GM12892 (cell line): ENCODE results near the gene AK9.

ENCODE experiments used
- DNase-seq: peaks from one replicate; pipeline ENCODE4 v3.0.0; 2011; ENCODE audit not compliant: insufficient read length
- FAIRE-seq: peaks from 2 replicates; lab custom pipeline; 2011; peaks lifted over from hg19 to GRCh38; lab: Jason Lieb, UNC
- POLR2A ChIP-seq: IDR thresholded peaks from 2 replicates; pipeline ENCODE4 v1.6.1; 2011; ENCODE audit warnings: low read depth, low read length, control low read depth
- POLR2AphosphoS5 ChIP-seq: IDR thresholded peaks from 2 replicates; pipeline ENCODE4 v1.6.1; 2011; ENCODE audit warnings: low read depth, low read length, control low read depth
- TAF1 ChIP-seq: IDR thresholded peaks from 2 replicates; pipeline ENCODE4 v1.6.1; 2011; ENCODE audit warnings: low read depth, mild to moderate bottlenecking, control low read depth, low read length, borderline replicate concordance

The AK9 gene

DNA sequence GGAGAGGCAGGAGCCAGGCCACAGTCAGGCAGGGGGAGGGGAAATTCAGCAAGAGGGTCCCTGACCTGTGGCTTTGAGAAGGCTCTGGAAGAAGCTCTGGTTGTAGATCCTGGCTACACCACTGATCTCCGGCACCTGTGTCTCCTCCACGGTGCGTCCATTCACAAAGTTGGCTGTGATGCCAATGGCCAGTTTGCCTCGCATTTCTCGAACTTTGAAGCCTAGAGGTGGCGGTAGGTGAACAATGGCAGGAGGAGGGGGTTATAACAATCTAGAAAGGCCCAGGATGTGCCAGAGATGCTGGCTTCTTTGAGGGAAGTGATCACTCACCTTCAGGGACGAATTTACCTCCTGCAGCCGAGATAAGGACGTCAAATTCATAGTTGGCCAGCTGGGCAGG, 238.8 kb downstream of the AK9 start:
- FAIRE-seq (no peak), DNase-seq (no peak)
- TF ChIP-seq POLR2AphosphoS5, result no peak

- FAIRE-seq (no peak), DNase-seq (no peak)
- no peak for TF ChIP-seq POLR2AphosphoS5
- TF ChIP-seq POLR2A, result no peak
- TF ChIP-seq TAF1, result no peak
These were observed 239.6 kb downstream of the AK9 start for GRCh38 chr6:109451376-109451775.

GRCh38 chr6:109450801-109451200, 240.2 kb downstream of the AK9 start:
- DNase-seq (no peak), FAIRE-seq (no peak)
- no peak for TF ChIP-seq POLR2A
- no peak for TF ChIP-seq POLR2AphosphoS5

DNA sequence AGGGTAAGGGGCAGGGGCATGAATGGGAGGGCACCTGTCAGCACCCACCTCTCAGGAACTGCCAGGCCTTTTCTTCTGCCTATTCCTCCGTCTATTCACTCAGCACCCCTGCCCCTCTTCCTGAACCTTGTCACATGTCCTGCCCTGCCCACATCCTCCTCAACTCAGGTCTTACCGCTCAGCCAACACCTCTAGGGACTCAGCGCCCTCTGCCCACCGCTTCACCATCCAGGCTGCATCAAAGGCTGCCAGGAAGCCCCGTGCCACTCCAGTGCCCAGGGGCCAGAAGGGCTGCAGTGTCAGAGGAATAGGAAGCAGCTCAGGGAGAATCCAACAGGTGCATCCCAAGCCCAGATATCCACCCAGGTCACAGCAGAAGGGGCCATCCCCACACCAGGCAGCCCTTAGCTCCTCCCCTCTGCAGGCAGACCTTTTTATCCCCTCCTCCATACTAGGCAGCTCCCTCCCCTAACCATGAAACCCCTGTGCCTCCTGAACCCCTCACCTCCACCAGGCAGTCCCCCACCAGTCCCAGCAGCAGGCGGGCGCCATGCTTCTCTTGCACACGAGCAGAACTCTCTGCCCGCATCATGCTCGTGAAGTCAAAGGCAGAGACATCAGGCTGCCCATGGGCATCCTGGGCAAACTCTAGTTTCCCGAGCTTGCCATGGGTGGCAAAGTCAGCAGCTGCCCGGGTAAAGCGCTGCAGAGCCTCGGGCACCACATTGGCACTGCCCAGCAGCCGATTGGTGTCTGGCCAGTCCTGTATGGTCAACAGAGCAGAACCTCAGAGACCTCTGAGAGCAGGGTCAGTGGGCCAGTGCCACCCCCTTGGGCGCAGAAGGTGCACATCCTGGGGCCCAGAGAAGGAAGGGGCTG, 241.0 kb downstream of the AK9 start:
- TF ChIP-seq TAF1 (no peak), POLR2A (no peak; the same call in 1 of the 2 replicates), POLR2AphosphoS5 (no peak; the same call in 1 of the 2 replicates)
- DNase-seq, result no peak
- peak; percentile 38 for FAIRE-seq

- no peak for DNase-seq
- no peak for FAIRE-seq
- TF ChIP-seq TAF1 (no peak), POLR2A (0 out of 2 replicates have a peak, but pooled peaks have one; percentile 5)
These were observed 241.8 kb downstream of the AK9 start for GRCh38 chr6:109449064-109449794.

DNA sequence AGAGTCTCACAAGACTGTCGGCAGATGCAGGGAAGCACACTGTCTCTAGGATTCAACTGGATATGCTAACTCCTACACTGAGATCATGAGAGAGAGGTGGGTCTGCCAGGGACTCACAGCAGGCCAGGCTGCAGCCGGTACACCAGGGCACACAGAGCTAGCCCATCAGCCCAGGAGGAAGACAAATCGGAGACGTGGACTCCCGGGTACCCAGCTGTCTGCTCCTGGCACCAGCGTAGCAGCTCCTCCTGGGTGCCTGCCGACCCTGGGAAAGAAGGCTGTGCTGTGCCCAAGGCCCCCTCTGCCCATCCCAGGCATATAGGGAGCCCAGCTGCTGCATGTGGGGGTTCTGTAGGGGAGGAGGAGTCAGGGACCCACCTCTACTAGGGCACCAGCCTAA, 242.4 kb downstream of the AK9 start:
- DNase-seq, result no peak
- TF ChIP-seq POLR2AphosphoS5 (no peak; the same call in 1 of the 2 replicates), TAF1 (no peak), POLR2A (no peak)
- no peak for FAIRE-seq

- no peak for DNase-seq
- TF ChIP-seq POLR2A (no peak), TAF1 (no peak), POLR2AphosphoS5 (no peak; the same call in 1 of the 2 replicates)
- no peak for FAIRE-seq
These were observed 243.0 kb downstream of the AK9 start for GRCh38 chr6:109447878-109448555.

DNA sequence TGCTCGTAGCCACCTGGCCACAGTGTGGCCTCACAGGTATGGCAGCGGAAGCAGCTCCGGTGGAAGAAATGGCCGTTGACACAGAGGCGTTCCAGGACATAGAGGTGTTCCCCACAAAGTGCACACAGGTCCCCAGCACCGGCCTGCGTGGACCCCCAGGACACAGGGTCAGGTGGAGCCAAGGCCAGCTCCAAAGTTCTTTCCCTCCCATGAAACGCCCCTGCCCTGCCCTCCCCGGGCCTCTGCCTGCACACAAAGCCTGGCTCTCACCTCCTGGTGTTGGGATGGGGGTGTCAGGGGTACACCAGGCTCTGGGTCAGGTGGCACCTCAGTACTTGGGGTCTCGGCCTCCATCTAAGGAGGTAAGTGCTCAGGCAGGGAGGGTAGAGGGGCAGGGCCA, 243.9 kb downstream of the AK9 start:
- FAIRE-seq (no peak), DNase-seq (no peak)
- TF ChIP-seq TAF1 (no peak), POLR2A (no peak), POLR2AphosphoS5 (no peak)

DNA sequence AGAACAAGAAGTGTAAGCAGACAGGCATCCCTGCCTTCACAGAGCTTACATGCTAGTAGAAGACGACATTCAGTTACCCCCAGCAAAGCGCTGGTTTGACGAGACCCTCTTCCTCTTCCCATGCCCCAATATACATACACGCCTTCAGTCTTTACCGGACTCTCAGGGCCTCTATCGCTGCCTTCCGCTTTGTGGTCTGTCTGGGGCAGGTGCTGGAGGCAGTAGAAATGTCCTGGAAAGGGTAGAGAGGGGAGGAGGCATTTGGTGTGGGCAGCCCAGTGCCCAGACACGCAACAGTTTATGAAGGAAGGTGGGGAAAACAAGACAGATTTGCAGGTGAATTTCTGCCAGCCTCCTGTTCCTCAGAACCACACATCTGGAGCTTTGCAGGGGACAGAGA, 244.5 kb downstream of the AK9 start:
- TF ChIP-seq TAF1, result no peak
- TF ChIP-seq POLR2A, result peak; percentile 38; the same call in 1 of the 2 replicates
- DNase-seq, result no peak
- FAIRE-seq, result no peak

DNA sequence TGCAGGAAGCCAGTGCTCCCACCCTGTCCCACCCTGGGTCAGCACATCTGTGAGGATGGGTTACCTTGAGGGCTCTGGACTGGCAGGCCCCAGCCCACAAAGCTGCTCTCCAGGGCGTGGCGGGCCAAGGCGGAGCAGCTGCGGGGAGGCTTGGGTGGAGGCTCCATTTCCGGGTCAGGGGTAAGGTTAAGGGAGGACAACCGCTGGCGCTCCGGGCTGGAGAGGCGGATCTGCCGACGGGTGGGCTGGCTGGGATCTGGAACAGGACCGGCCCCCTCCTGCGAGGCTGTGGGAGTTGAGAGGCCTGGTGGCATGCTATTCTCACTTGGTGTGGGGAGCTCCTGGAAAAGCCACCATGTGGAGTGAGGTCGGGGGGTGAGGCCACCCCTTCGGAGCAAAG, 244.9 kb downstream of the AK9 start:
- TF ChIP-seq TAF1 (no peak), POLR2A (no peak), POLR2AphosphoS5 (no peak)
- FAIRE-seq (no peak), DNase-seq (no peak)

- FAIRE-seq (no peak), DNase-seq (no peak)
- TF ChIP-seq TAF1 (no peak), POLR2AphosphoS5 (no peak), POLR2A (no peak)
These were observed 245.6 kb downstream of the AK9 start for GRCh38 chr6:109445382-109445781.
